ENCODE data around the gene ZMIZ1. TPM values are rescaled to one million over a fixed set of nuclear protein-coding genes. Genes with fewer than 3 reads are reported as not detected.

Gene ZMIZ1
- polyA plus RNA-seq, 3 donors: 3.3 to 64.6 (median 8.9) TPM

DNA sequence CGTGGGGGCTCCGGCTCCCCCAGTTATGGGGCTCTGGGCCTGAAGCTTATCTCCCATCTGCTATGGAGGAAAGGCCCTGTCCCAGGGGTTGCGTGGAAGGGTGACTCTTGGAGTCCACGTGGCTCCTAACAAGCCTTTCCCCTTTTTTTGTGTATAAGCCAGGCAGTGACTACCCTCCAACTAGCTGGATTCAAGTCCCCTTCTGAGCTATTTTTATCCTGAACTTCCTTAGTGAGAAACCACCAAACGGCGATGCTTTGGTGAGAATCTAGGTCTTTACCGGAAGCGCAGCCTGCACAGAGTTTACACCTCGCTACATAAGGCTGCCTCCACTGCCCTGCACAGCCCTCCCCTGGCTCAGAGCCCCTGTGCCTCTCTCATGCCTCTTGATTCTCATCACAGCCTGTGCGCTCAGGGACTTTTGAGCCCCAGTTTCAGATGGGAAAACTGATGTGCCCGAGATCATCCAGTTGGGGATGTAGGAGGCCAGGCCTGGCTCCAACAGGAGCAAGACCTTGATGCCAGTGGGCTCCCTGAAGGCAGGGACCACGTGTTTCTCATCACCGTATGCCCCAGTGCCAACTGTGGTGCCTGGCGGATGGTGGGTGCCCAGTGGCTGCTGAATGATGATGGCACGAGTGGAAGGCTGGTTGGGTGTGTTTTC is 176.2 kb downstream of the ZMIZ1 start:
- H2AFZ ChIP-seq (ENCODE audit: insufficient read depth, low read depth, low read length, poor library complexity, severe bottlenecking): no peak overlapping the region
- intact Hi-C loops (cut with micrococcal nuclease): loop anchor here (5.0 to 10.0 kb wide), 6 partner anchors 50 to 270 kb away; partner anchors contain the start of genes PPIF (in 1 of the 2) and ZCCHC24 (in 1 of the 2)
- H3K4me1 ChIP-seq (ENCODE audit: control insufficient read depth in 1 of 2, insufficient read depth in 2 of 2, low read length in 2 of 2): peaks cover 85 to 88% of the 10 kb centered on the region in 2 donors
- peaks cover 24% of the 10 kb centered on the region for H4K20me1 ChIP-seq (ENCODE audit: insufficient read depth, low read length)
- H3K36me3 ChIP-seq (replicated peaks in 1 of 2; ENCODE audit: control insufficient read depth in 1 of 2, insufficient read depth in 2 of 2, low read length in 2 of 2): no peaks in the 10 kb centered on the region
- H3K4me2 ChIP-seq (replicated peaks; ENCODE audit: extremely low read depth, low read length, poor library complexity, severe bottlenecking): peak overlapping the region; percentile 75
- peaks cover 83% of the 10 kb centered on the region for H3K79me2 ChIP-seq (ENCODE audit: insufficient read depth, low read length)
- peak overlapping the region; percentile 95 for H3K9ac ChIP-seq (ENCODE audit: insufficient read depth, low read length, poor library complexity, severe bottlenecking)
- H3K27ac ChIP-seq (ENCODE audit: low read depth in 1 of 2, low read length in 2 of 2): peak overlapping the region; percentile 63 to 95
- peak overlapping the region in 2 of 3 experiments; percentile 51 to 75 for H3K4me3 ChIP-seq (replicated peaks in 1 of 3; ENCODE audit: low read depth in 2 of 3, low read length in 3 of 3)
- no peaks in the 10 kb centered on the region for H3K9me3 ChIP-seq (replicated peaks in 1 of 2; ENCODE audit: control insufficient read depth in 1 of 2, insufficient read depth in 1 of 2, low read length in 2 of 2)
- peaks cover 49 to 53% of the 10 kb centered on the region in 2 donors for H3K36me3 Mint-ChIP-seq
- peaks cover 84% of the 10 kb centered on the region for H3K4me1 Mint-ChIP-seq
- peak; percentile 82 to 90 (median 90) for DNase-seq
- WGBS (ENCODE audit: insufficient coverage): 25% methylated on average over 12 of the region's 15 CpGs
- H3K27ac Mint-ChIP-seq: peak overlapping the region; percentile 76 to 96 (median 91)
- TF ChIP-seq, protein P1, sequence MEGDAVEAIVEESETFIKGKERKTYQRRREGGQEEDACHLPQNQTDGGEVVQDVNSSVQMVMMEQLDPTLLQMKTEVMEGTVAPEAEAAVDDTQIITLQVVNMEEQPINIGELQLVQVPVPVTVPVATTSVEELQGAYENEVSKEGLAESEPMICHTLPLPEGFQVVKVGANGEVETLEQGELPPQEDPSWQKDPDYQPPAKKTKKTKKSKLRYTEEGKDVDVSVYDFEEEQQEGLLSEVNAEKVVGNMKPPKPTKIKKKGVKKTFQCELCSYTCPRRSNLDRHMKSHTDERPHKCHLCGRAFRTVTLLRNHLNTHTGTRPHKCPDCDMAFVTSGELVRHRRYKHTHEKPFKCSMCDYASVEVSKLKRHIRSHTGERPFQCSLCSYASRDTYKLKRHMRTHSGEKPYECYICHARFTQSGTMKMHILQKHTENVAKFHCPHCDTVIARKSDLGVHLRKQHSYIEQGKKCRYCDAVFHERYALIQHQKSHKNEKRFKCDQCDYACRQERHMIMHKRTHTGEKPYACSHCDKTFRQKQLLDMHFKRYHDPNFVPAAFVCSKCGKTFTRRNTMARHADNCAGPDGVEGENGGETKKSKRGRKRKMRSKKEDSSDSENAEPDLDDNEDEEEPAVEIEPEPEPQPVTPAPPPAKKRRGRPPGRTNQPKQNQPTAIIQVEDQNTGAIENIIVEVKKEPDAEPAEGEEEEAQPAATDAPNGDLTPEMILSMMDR (IDR thresholded peaks at IDR 0.05): no peak
- no peaks in the 10 kb centered on the region for H3K27me3 ChIP-seq (ENCODE audit: control insufficient read depth in 2 of 2, insufficient read depth in 2 of 2, low read length in 2 of 2)
- H3K27me3 Mint-ChIP-seq (ENCODE audit: low read depth in 3 of 3): peaks cover 0 to 2% (median 0%) of the 10 kb centered on the region in 3 donors
- peaks cover 0 to 2% (median 0%) of the 10 kb centered on the region in 7 donors for H3K9me3 Mint-ChIP-seq
- H3K4me3 Mint-ChIP-seq: peak overlapping the region; percentile 87 to 90

DNA sequence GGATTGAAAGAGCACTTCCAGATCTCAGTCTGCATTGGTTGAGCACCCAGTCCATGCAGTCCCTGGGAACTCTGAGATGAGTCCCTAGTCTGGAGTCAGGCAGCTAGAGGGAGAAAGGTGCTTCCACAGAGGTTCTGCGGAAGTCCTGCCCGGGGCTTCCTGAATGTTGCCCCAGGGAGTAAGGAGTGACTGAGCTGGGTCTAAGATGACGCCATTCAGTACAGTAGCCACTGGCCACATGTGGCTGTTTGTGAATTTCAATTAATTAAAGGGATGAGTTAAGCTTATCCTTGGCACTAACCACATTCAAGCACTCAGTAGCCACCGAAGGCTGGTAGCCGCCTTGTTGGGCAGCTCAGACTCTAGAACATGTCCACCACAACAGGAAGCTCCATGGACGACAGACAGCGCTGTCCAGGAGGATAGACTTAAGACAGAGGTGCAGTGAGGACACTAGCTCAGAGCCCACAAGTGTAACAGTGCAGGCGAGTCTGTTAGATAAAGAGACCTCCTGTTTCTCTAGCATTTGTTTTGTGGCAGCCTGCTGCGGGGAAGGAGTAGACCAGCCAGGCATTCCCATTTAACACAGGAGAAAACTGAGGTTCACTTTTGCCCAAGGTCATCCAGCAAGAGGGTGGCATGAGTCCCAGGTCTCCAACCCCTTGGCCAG is 176.9 kb downstream of the ZMIZ1 start:
- no peak overlapping the region for H2AFZ ChIP-seq (ENCODE audit: insufficient read depth, low read depth, low read length, poor library complexity, severe bottlenecking)
- DNase-seq: peak in 2 of 3 donors; percentile 38 to 48
- peak overlapping the region; percentile 75 for H3K4me2 ChIP-seq (replicated peaks; ENCODE audit: extremely low read depth, low read length, poor library complexity, severe bottlenecking)
- peak overlapping the region; percentile 80 to 96 (median 91) for H3K27ac Mint-ChIP-seq
- peaks cover 44 to 47% of the 10 kb centered on the region in 2 donors for H3K36me3 Mint-ChIP-seq
- H3K9me3 Mint-ChIP-seq: peaks cover 0 to 2% (median 0%) of the 10 kb centered on the region in 7 donors
- no peaks in the 10 kb centered on the region for H3K36me3 ChIP-seq (replicated peaks in 1 of 2; ENCODE audit: control insufficient read depth in 1 of 2, insufficient read depth in 2 of 2, low read length in 2 of 2)
- H3K27me3 ChIP-seq (ENCODE audit: control insufficient read depth in 2 of 2, insufficient read depth in 2 of 2, low read length in 2 of 2): no peaks in the 10 kb centered on the region
- peak overlapping the region; percentile 95 for H3K9ac ChIP-seq (ENCODE audit: insufficient read depth, low read length, poor library complexity, severe bottlenecking)
- H3K4me3 Mint-ChIP-seq: peak overlapping the region; percentile 87 to 90
- H3K4me3 ChIP-seq (replicated peaks in 1 of 3; ENCODE audit: low read depth in 2 of 3, low read length in 3 of 3): peak overlapping the region in 1 of 3 experiments; percentile 75
- intact Hi-C loops (cut with micrococcal nuclease): loop anchor here (5.0 to 10.0 kb wide), 6 partner anchors 49 to 271 kb away; partner anchors contain the start of genes PPIF (in 1 of the 2) and ZCCHC24 (in 1 of the 2)
- peaks cover 26% of the 10 kb centered on the region for H4K20me1 ChIP-seq (ENCODE audit: insufficient read depth, low read length)
- H3K27ac ChIP-seq (ENCODE audit: low read depth in 1 of 2, low read length in 2 of 2): peak overlapping the region; percentile 90 to 95
- H3K9me3 ChIP-seq (replicated peaks in 1 of 2; ENCODE audit: control insufficient read depth in 1 of 2, insufficient read depth in 1 of 2, low read length in 2 of 2): no peaks in the 10 kb centered on the region
- H3K79me2 ChIP-seq (ENCODE audit: insufficient read depth, low read length): peaks cover 86% of the 10 kb centered on the region
- 89% methylated on average over 7 of the region's 9 CpGs for whole genome bisulfite sequencing (ENCODE audit: insufficient coverage)
- peaks cover 85 to 88% of the 10 kb centered on the region in 2 donors for H3K4me1 ChIP-seq (ENCODE audit: control insufficient read depth in 1 of 2, insufficient read depth in 2 of 2, low read length in 2 of 2)
- TF ChIP-seq, protein P1 (IDR thresholded peaks at IDR 0.05): no peak
- H3K27me3 Mint-ChIP-seq (ENCODE audit: low read depth in 3 of 3): peaks cover 0 to 2% (median 0%) of the 10 kb centered on the region in 3 donors
- peaks cover 84% of the 10 kb centered on the region for H3K4me1 Mint-ChIP-seq
